Lung microvascular endothelial cell (primary cell): ENCODE measurements around the gene YTHDF1. TPM values are rescaled to one million over a fixed set of nuclear protein-coding genes. Genes with fewer than 3 reads are reported as not detected.
"Not testable (repeated sequence)": the region's sequence is repeated elsewhere in the genome, so short reads cannot be mapped to it uniquely, and the experiment has no call there.

Source experiments
- DNase-seq, 2 donors: peaks; one replicate each; pipeline versions ENCODE4 v3.0.0 to v3.0.0-alpha.2; 2010; ENCODE audit warnings: low read depth in 2 of 2
- total RNA-seq: library from RNA; depleted of rRNA; stranded (reverse); fragments of >200 nt; gene quantifications from 2 replicates; pipeline ENCODE4 v1.2.1, GENCODE V29; 2014

Gene YTHDF1
- total RNA-seq, 1 donor from 2014 or later = 16.1 TPM

- DNase-seq = no peak
Measured at GRCh38 chr20:63173552-63174191, 42.3 kb downstream of the YTHDF1 start.

GRCh38 chr20:63172726-63173125 lies 43.2 kb downstream of the YTHDF1 start:
- DNase-seq = peak in 1 of 2 donors; percentile 50

- DNase-seq = no peak
Measured at GRCh38 chr20:63171991-63172390, 43.9 kb downstream of the YTHDF1 start.

- no peak for DNase-seq
Measured at GRCh38 chr20:63169681-63170080, 46.2 kb downstream of the YTHDF1 start.

- no peak for DNase-seq
Measured at GRCh38 chr20:63168861-63169260, 47.1 kb downstream of the YTHDF1 start.

- DNase-seq = no peak
Measured at GRCh38 chr20:63167918-63168520, 47.9 kb downstream of the YTHDF1 start.

- DNase-seq = peak; percentile 18 to 22
Measured at GRCh38 chr20:63167026-63167917, 48.7 kb downstream of the YTHDF1 start.

- DNase-seq = no peak
Measured at GRCh38 chr20:63166193-63167020, 49.5 kb downstream of the YTHDF1 start.

- DNase-seq = no peak
Measured at GRCh38 chr20:63165356-63166192, 50.4 kb downstream of the YTHDF1 start.

GRCh38 chr20:63164484-63165355 lies 51.2 kb downstream of the YTHDF1 start:
- DNase-seq = no peak

- no peak for DNase-seq
Measured at GRCh38 chr20:63163596-63164483, 52.1 kb downstream of the YTHDF1 start.

GRCh38 chr20:63163171-63163570 lies 52.8 kb downstream of the YTHDF1 start:
- DNase-seq = no peak

GRCh38 chr20:63162206-63162795 lies 53.6 kb downstream of the YTHDF1 start:
- no peak for DNase-seq

GRCh38 chr20:63161176-63161651 lies 54.7 kb downstream of the YTHDF1 start:
- DNase-seq = no peak

GRCh38 chr20:63160641-63161175 lies 55.2 kb downstream of the YTHDF1 start:
- DNase-seq = no peak

- no peak for DNase-seq
Measured at GRCh38 chr20:63159826-63160640, 55.9 kb downstream of the YTHDF1 start.

GRCh38 chr20:63159251-63159650 lies 56.7 kb downstream of the YTHDF1 start:
- DNase-seq = not testable (repeated sequence)
